Measurements from ENCODE around the gene TPCN2.
"Not testable (repeated sequence)": the region's sequence is repeated elsewhere in the genome, so short reads cannot be mapped to it uniquely, and the experiment has no call there.

The TPCN2 gene

GRCh38 chr11:69048694-69049489, at the start of gene TPCN2:
TPCN2 (plus strand) TSS chr11:69048932; CDS start chr11:69048998, 66 bp downstream.
- H2AFZ ChIP-seq (ENCODE audit: low read depth, low read length): peak within 1 kb of the TSS; percentile 86
- peak within 1 kb of the TSS; percentile 87 for H3K4me3 ChIP-seq (ENCODE audit: low read length)
- peaks cover 23% of the 10 kb centered on the region for H3K4me1 ChIP-seq (ENCODE audit: insufficient read depth, low read length)
- no peaks in the 10 kb centered on the region for H3K9me3 ChIP-seq (ENCODE audit: low read length)
- H3K27me3 ChIP-seq (ENCODE audit: insufficient read depth, low read length): no peaks in the 10 kb centered on the region
- H3K36me3 ChIP-seq (ENCODE audit: insufficient read depth, low read length): no peaks in the 10 kb centered on the region

GRCh38 chr11:68999093-68999747, 49.5 kb upstream of the TPCN2 start:
- H3K27me3 ChIP-seq (ENCODE audit: insufficient read depth, low read length): peaks cover 17% of the 10 kb centered on the region
- H3K4me1 ChIP-seq (ENCODE audit: insufficient read depth, low read length): no peaks in the 10 kb centered on the region
- no peaks in the 10 kb centered on the region for H3K36me3 ChIP-seq (ENCODE audit: insufficient read depth, low read length)
- H3K9me3 ChIP-seq (ENCODE audit: low read length): no peaks in the 10 kb centered on the region
- no peak overlapping the region for H3K4me3 ChIP-seq (ENCODE audit: low read length)
- H2AFZ ChIP-seq (ENCODE audit: low read depth, low read length): no peak overlapping the region

- H3K9me3 ChIP-seq (ENCODE audit: low read length); H3K4me1 ChIP-seq (ENCODE audit: insufficient read depth, low read length); H3K4me3 ChIP-seq (ENCODE audit: low read length); H2AFZ ChIP-seq (ENCODE audit: low read depth, low read length); H3K36me3 ChIP-seq (ENCODE audit: insufficient read depth, low read length): not testable (repeated sequence)
- peaks cover 17% of the 10 kb centered on the region for H3K27me3 ChIP-seq (ENCODE audit: insufficient read depth, low read length)
Measured at GRCh38 chr11:68999748-69000355, 48.9 kb upstream of the TPCN2 start.

GRCh38 chr11:69000391-69000790, 48.3 kb upstream of the TPCN2 start:
- Histone ChIP-seq H3K36me3 (ENCODE audit: insufficient read depth, low read length) (no peaks in the 10 kb centered on the region), H2AFZ (ENCODE audit: low read depth, low read length) (no peak overlapping the region), H3K4me3 (ENCODE audit: low read length) (no peak overlapping the region), H3K4me1 (ENCODE audit: insufficient read depth, low read length) (no peaks in the 10 kb centered on the region), H3K9me3 (ENCODE audit: low read length) (no peaks in the 10 kb centered on the region), H3K27me3 (ENCODE audit: insufficient read depth, low read length) (peaks cover 17% of the 10 kb centered on the region)

GRCh38 chr11:69000831-69001242, 47.9 kb upstream of the TPCN2 start:
- Histone ChIP-seq H3K27me3 (ENCODE audit: insufficient read depth, low read length) (peaks cover 16% of the 10 kb centered on the region), H3K36me3 (ENCODE audit: insufficient read depth, low read length) (no peaks in the 10 kb centered on the region), H2AFZ (ENCODE audit: low read depth, low read length) (no peak overlapping the region), H3K9me3 (ENCODE audit: low read length) (no peaks in the 10 kb centered on the region), H3K4me3 (ENCODE audit: low read length) (no peak overlapping the region), H3K4me1 (ENCODE audit: insufficient read depth, low read length) (no peaks in the 10 kb centered on the region)

- H3K36me3 ChIP-seq (ENCODE audit: insufficient read depth, low read length): no peaks in the 10 kb centered on the region
- H3K4me1 ChIP-seq (ENCODE audit: insufficient read depth, low read length): no peaks in the 10 kb centered on the region
- no peak overlapping the region for H2AFZ ChIP-seq (ENCODE audit: low read depth, low read length)
- no peak overlapping the region for H3K4me3 ChIP-seq (ENCODE audit: low read length)
- H3K27me3 ChIP-seq (ENCODE audit: insufficient read depth, low read length): peaks cover 11% of the 10 kb centered on the region
- H3K9me3 ChIP-seq (ENCODE audit: low read length): no peaks in the 10 kb centered on the region
Measured at GRCh38 chr11:69001243-69002081, 47.3 kb upstream of the TPCN2 start.

- Histone ChIP-seq H3K4me1 (ENCODE audit: insufficient read depth, low read length) (no peaks in the 10 kb centered on the region), H2AFZ (ENCODE audit: low read depth, low read length) (no peak overlapping the region), H3K27me3 (ENCODE audit: insufficient read depth, low read length) (peaks cover 11% of the 10 kb centered on the region), H3K36me3 (ENCODE audit: insufficient read depth, low read length) (no peaks in the 10 kb centered on the region), H3K4me3 (ENCODE audit: low read length) (no peak overlapping the region), H3K9me3 (ENCODE audit: low read length) (no peaks in the 10 kb centered on the region)
Measured at GRCh38 chr11:69002110-69002569, 46.6 kb upstream of the TPCN2 start.

GRCh38 chr11:69002570-69003231, 46.0 kb upstream of the TPCN2 start:
- H3K4me1 ChIP-seq (ENCODE audit: insufficient read depth, low read length): no peaks in the 10 kb centered on the region
- peaks cover 13% of the 10 kb centered on the region for H3K27me3 ChIP-seq (ENCODE audit: insufficient read depth, low read length)
- H2AFZ ChIP-seq (ENCODE audit: low read depth, low read length): no peak overlapping the region
- no peaks in the 10 kb centered on the region for H3K9me3 ChIP-seq (ENCODE audit: low read length)
- H3K36me3 ChIP-seq (ENCODE audit: insufficient read depth, low read length): no peaks in the 10 kb centered on the region
- H3K4me3 ChIP-seq (ENCODE audit: low read length): no peak overlapping the region

- Histone ChIP-seq H2AFZ (ENCODE audit: low read depth, low read length) (no peak overlapping the region), H3K4me3 (ENCODE audit: low read length) (no peak overlapping the region), H3K36me3 (ENCODE audit: insufficient read depth, low read length) (no peaks in the 10 kb centered on the region), H3K4me1 (ENCODE audit: insufficient read depth, low read length) (peaks cover 6% of the 10 kb centered on the region), H3K27me3 (ENCODE audit: insufficient read depth, low read length) (peaks cover 17% of the 10 kb centered on the region), H3K9me3 (ENCODE audit: low read length) (no peaks in the 10 kb centered on the region)
Measured at GRCh38 chr11:69003301-69003865, 45.3 kb upstream of the TPCN2 start.

- H2AFZ ChIP-seq (ENCODE audit: low read depth, low read length): no peak overlapping the region
- no peaks in the 10 kb centered on the region for H3K9me3 ChIP-seq (ENCODE audit: low read length)
- H3K4me3 ChIP-seq (ENCODE audit: low read length): no peak overlapping the region
- H3K4me1 ChIP-seq (ENCODE audit: insufficient read depth, low read length): peaks cover 11% of the 10 kb centered on the region
- H3K27me3 ChIP-seq (ENCODE audit: insufficient read depth, low read length): peaks cover 23% of the 10 kb centered on the region
- no peaks in the 10 kb centered on the region for H3K36me3 ChIP-seq (ENCODE audit: insufficient read depth, low read length)
Measured at GRCh38 chr11:69003866-69004367, 44.8 kb upstream of the TPCN2 start.

GRCh38 chr11:69004411-69005182, 44.1 kb upstream of the TPCN2 start:
- Histone ChIP-seq H3K4me1 (ENCODE audit: insufficient read depth, low read length) (peaks cover 14% of the 10 kb centered on the region), H3K27me3 (ENCODE audit: insufficient read depth, low read length) (peaks cover 29% of the 10 kb centered on the region), H3K9me3 (ENCODE audit: low read length) (no peaks in the 10 kb centered on the region), H3K4me3 (ENCODE audit: low read length) (no peak overlapping the region), H2AFZ (ENCODE audit: low read depth, low read length) (no peak overlapping the region), H3K36me3 (ENCODE audit: insufficient read depth, low read length) (no peaks in the 10 kb centered on the region)
